HG02642 (cell line): ENCODE results near the gene KRTAP5-10.
"Not testable (repeated sequence)": the region's sequence is repeated elsewhere in the genome, so short reads cannot be mapped to it uniquely, and the experiment has no call there.

Experiments
- ATAC-seq: cut with Tn5 transposase; IDR thresholded peaks from one replicate; pipeline ENCODE4 v1.9.1; 2021; ENCODE audit warnings: mild to moderate bottlenecking; ENCODE audit not compliant: unreplicated experiment, poor library complexity

Gene KRTAP5-10

GRCh38 chr11:71542382-71542781 is 23.0 kb upstream of the KRTAP5-10 start:
- ATAC-seq: no peak

GRCh38 chr11:71542879-71543777 is 22.2 kb upstream of the KRTAP5-10 start:
- ATAC-seq: no peak

GRCh38 chr11:71543866-71544265 is 21.5 kb upstream of the KRTAP5-10 start:
- no peak for ATAC-seq

- ATAC-seq: no peak
Measured at GRCh38 chr11:71544525-71545214, 20.7 kb upstream of the KRTAP5-10 start.

DNA sequence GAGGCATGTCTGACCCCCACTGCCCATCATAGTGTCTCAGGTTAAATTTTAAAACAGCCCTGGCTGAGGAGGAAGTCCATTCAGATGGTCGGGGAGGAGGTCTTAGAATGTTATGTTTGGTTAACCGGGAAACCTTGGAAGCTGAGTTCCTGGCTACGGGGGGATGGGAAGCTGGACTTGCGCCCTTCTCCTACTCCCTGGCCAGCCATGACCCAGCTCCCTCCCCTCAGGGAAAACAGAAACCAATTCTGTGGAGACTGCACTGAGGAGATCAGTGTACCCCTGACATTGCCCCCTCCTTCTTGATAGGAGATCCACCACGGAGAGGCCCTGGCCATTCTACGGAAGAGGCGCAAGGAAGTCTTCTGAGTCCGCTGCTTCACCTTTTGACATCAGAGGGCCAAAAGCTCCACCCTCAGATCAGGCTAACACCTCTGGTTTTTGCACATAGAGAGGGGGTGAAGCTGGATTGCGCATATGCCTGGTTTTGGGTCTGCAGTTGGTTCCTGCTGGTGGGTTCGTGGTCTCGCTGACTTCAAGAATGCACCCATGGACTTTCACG is 19.9 kb upstream of the KRTAP5-10 start:
- ATAC-seq: no peak

DNA sequence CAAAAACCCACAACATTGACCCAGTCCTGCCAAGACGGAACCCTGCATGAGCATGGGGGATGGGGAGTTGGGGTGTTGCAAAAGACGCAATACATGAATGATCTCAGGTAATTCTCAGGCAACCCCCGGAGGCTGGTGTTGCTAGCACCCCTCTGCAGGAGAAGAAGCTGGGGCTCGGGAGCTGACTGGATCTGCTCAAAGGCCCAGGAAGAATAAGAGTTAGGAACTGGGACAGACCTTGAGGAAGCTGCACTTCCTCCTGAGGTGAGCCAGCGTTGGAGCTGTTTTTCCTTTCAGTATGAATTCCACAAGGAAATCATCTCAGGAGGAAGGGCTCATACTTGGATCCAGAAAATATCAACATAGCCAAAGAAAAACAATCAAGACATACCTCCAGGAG is 17.2 kb upstream of the KRTAP5-10 start, which contains the start of gene KRTAP5-9:
Gene KRTAP5-9, plus strand, starts transcription at position 301 of the 400 bp plus-strand sequence. CDS start 238 bp downstream, outside the sequence.
- no peak for ATAC-seq

DNA sequence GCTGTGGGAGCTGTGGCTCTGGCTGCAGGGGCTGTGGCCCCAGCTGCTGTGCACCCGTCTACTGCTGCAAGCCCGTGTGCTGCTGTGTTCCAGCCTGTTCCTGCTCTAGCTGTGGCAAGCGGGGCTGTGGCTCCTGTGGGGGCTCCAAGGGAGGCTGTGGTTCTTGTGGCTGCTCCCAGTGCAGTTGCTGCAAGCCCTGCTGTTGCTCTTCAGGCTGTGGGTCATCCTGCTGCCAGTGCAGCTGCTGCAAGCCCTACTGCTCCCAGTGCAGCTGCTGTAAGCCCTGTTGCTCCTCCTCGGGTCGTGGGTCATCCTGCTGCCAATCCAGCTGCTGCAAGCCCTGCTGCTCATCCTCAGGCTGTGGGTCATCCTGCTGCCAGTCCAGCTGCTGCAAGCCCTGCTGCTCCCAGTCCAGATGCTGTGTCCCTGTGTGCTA is 16.6 kb upstream of the KRTAP5-10 start:
- ATAC-seq: no peak

GRCh38 chr11:71551711-71552110 is 13.7 kb upstream of the KRTAP5-10 start:
- no peak for ATAC-seq

DNA sequence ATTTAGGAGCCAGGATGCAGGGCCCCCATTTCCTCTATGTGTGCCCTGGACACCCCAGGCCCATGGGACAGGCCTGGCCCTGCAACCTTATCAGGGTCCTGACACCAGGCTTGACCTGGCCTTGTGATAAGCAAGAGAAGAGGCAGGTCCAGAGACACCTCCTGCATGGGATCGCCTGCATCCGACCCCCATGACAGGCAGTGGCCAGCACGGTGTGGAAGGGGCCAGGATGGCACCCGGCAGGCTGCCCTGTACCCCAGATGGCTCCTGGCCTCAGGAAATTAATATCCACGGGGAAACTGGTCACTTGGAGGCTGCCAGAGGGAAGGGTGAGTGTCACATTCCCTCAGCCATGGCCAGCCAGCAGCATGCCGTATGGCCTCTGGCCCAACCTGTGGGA is 10.4 kb upstream of the KRTAP5-10 start:
- no peak for ATAC-seq

- no peak for ATAC-seq
Measured at GRCh38 chr11:71555508-71555907, 9.9 kb upstream of the KRTAP5-10 start.

DNA sequence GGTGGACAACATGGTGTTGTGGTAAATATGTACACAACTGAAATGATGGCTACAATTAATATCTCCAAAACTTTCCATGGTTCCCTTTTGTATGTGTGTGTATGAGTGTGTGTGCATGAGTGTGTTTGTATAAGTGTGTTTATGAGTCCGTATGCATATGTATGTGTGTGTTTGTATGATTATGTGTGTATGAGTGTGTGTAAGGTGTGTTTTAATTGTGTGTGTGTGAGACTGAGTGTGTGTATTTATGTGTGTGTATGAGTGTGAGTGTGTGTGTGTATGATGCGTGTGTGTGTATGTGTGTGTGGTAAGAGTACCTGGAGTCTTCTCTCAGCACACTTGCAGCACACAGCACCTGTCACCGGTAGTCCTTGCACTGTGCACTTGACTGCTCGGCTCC is 9.3 kb upstream of the KRTAP5-10 start:
- no peak for ATAC-seq

- ATAC-seq: no peak
Measured at GRCh38 chr11:71557257-71557656, 8.1 kb upstream of the KRTAP5-10 start.

DNA sequence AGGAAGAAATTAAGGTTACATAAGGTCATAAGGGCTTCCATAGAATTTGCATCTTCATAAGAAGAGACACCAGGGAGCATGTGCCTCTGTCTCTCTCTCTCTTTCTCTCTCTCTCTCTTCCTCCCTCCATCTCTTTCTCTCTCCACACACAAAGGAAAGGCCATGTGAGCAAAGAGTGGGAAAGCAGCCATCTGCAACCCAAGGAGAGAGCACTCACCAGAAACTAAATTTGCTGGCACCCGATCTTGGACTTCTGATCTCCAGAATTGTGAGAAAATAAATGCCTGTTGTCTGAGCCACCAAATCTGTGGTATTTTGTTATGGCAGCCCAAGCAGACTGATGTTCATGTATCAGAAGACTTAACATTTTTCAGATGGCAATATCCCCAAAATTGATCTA is 6.4 kb upstream of the KRTAP5-10 start:
- no peak for ATAC-seq

GRCh38 chr11:71562120-71562519 is 3.2 kb upstream of the KRTAP5-10 start:
- ATAC-seq: no peak

- no peak for ATAC-seq
Measured at GRCh38 chr11:71563406-71563805, 2.0 kb upstream of the KRTAP5-10 start.

DNA sequence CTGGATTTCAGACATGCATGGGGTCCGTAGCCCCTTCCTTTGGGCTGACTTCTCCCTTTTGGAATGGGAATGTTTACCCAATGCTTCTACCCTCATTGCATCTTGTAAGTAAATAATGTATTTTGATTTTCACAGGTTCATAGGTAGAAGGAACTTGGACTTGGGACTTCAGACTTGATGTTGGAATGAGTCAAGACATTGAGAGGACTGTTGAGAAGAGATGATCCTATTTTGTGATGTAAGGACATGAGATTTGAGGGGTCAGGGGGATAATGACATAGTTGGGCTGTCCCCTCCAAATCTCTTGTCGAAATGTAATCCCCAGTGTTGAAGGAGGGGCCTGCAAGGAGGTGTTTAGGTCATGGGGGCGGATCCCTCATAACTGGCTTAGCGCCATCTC is 933 bp upstream of the KRTAP5-10 start:
- no peak for ATAC-seq

- ATAC-seq: no peak
Measured at GRCh38 chr11:71566081-71566620, 788 bp downstream of the KRTAP5-10 start.

- not testable (repeated sequence) for ATAC-seq
Measured at GRCh38 chr11:71566626-71567599, 1.6 kb downstream of the KRTAP5-10 start.

GRCh38 chr11:71567633-71568032 is 2.3 kb downstream of the KRTAP5-10 start:
- ATAC-seq: not testable (repeated sequence)
